ENCODE measurements around the gene TP53TG5. TPM values are rescaled to one million over a fixed set of nuclear protein-coding genes. Genes with fewer than 3 reads are reported as not detected.
A peak's percentile ranks its signal among the peaks of the same experiment; 100 is the strongest.

Gene TP53TG5
- total and polyA plus RNA-seq, 10 of the 15 experiments (the other 5 are each of a cell fraction or from before 2014, with no cell fraction given), result 0.24 TPM; not detected in 9

- Histone ChIP-seq H2AFZ (ENCODE audit: control insufficient read depth, low read depth, low read length) (peak overlapping the region; percentile 39), H3K9ac (ENCODE audit: control insufficient read depth, insufficient read depth, low read length) (no peak overlapping the region), H3K79me2 (ENCODE audit: control insufficient read depth, insufficient read depth, low read length) (no peaks in the 10 kb centered on the region), H3K27ac (ENCODE audit: control insufficient read depth, insufficient read depth) (no peak overlapping the region), H3K27me3 (replicated peaks in 1 of 2; ENCODE audit: control insufficient read depth in 2 of 2, insufficient read depth in 2 of 2, low read length in 1 of 2) (peaks cover 3 to 6% of the 10 kb centered on the region in 2 experiments; a peak in 3 of 4 replicates), H3K9me3 (replicated peaks; ENCODE audit: control insufficient read depth, insufficient read depth, low read length) (peaks cover 6% of the 10 kb centered on the region; the same call in 2 of the 3 replicates), H4K20me1 (ENCODE audit: control insufficient read depth, insufficient read depth) (no peaks in the 10 kb centered on the region), H3K36me3 (ENCODE audit: control insufficient read depth in 2 of 2, insufficient read depth in 2 of 2, low read length in 1 of 2) (no peaks in the 10 kb centered on the region; a peak in 1 of 4 replicates), H3K4me3 (peak overlapping the region; percentile 57), H3K4me1 (ENCODE audit: control insufficient read depth, insufficient read depth, low read length) (0 out of 2 replicates have a peak, but pooled peaks cover 3% of the 10 kb centered on the region), H3K4me2 (ENCODE audit: control insufficient read depth, insufficient read depth) (peak overlapping the region; percentile 89)
- SMC1A ChIA-PET (ENCODE audit: uncharacterized antibody, unreplicated experiment), result no interaction called here
- no TSS peak for BruUV-seq (replicated peaks)
- RAD21 ChIA-PET (ENCODE audit: unreplicated experiment), result interaction anchor here (2.7 kb wide), 1 partner anchor 31 kb away, joined by 8 read pairs; no protein-coding TSS in a partner anchor
- intact Hi-C loops (cut with micrococcal nuclease; ENCODE audit: unreplicated experiment), result no loop called here
- CTCF ChIA-PET, result interaction anchor here (0.6 to 2.3 kb wide), 3 partner anchors 31 to 79 kb away, joined by 3 to 7 read pairs (median 5); partner anchors contain the start of gene SYS1
- in situ Hi-C loops (cut with MboI), result no loop called here
- ATAC-seq, result peak; percentile 54
- no peak for FAIRE-seq
- WGBS (ENCODE audit: insufficient coverage, insufficient replicate concordance, low lambda C conversion rate, missing lambda C conversion rate), result under 1% methylated on average over 47 of the region's 49 CpGs
- DNase-seq (ENCODE audit: low read depth, low spot score), result no peak
- POLR2A ChIA-PET, result interaction anchor here (1.4 kb wide), 1 partner anchor 10 kb away, joined by 4 read pairs; the partner anchor contains the start of gene PIGT
- TF ChIP-seq SREBF2 (IDR thresholded peaks at IDR 0.05; ENCODE audit: low read length), result no peak
- TF ChIP-seq HDGF (IDR thresholded peaks at IDR 0.05), result no peak
- no peak for TF ChIP-seq ZNF592 (IDR thresholded peaks at IDR 0.05)
- no peak for TF ChIP-seq NKRF (conservative IDR thresholded peaks at IDR 0.05)
- no peak for TF ChIP-seq GABPA (IDR thresholded peaks at IDR 0.05; ENCODE audit: low read depth)
- no peak for TF ChIP-seq SREBF1 (IDR thresholded peaks at IDR 0.05; ENCODE audit: low read length)
- TF ChIP-seq BCLAF1 (IDR thresholded peaks at IDR 0.05), result no peak
- TF ChIP-seq CHD1 (IDR thresholded peaks at IDR 0.05; ENCODE audit: low read depth, low read length), result no peak
- TF ChIP-seq PML (IDR thresholded peaks at IDR 0.05; ENCODE audit: low read length), result no peak
- no peak for TF ChIP-seq RCOR1 (conservative IDR thresholded peaks at IDR 0.05; ENCODE audit: low read depth, low read length)
- TF ChIP-seq DPF2 (IDR thresholded peaks at IDR 0.05), result no peak
- 0 out of 2 replicates have a peak, but pooled peaks have one; percentile 10 for TF ChIP-seq BACH1 (IDR thresholded peaks at IDR 0.05; ENCODE audit: borderline replicate concordance)
- TF ChIP-seq IRF4 (IDR thresholded peaks at IDR 0.05; ENCODE audit: low read depth, low read length), result no peak
- no peak for TF ChIP-seq MEF2A (IDR thresholded peaks at IDR 0.05; ENCODE audit: insufficient read depth, low read depth, low read length)
- no peak for TF ChIP-seq RBBP5 (conservative IDR thresholded peaks at IDR 0.05)
These were observed 27.6 kb upstream of the TP53TG5 start for GRCh38 chr20:45405571-45406259.

Measured in GM12878 (cell line).